ENCODE data around the gene CDKN2AIP. TPM values are rescaled to one million over a fixed set of nuclear protein-coding genes. Genes with fewer than 3 reads are reported as not detected.
"Not testable (repeated sequence)": the region's sequence is repeated elsewhere in the genome, so short reads cannot be mapped to it uniquely, and the experiment has no call there.

Gene CDKN2AIP
- total and polyA plus RNA-seq, 5 experiments from 2014 or later: 28.2 to 78.2 (median 45.4) TPM

DNA sequence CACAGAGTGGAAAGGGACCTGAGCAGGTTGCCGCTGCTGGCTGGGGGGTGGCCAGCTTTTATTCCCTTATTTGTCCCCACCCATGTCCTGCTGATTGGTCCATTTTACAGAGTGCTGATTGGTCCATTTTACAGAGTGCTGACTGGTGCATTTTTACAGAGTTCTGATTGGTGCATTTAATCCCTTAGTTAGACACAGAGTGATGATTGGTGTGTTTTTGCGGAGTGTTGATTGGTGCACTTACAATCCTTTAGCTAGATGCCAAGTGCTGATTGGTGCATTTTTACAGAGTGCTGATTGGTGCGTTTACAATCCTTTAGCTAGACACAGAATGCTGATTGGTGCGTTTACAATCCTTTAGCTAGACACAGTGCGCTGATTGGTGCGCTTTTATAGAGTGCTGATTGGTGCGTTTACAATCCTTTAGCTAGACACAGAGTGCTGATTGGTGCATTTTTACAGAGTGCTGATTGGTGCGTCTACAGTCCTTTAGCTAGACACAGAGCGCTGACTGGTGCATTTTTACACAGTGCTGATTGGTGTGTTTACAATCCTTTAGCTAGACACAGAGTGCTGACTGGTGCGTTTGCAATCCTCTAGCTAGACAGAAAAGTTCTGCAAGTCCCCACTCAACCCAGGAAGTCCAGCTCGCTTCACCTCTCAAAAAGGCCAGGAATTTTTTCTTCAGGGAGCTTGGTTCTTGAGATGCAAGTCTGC is 19.6 kb downstream of the CDKN2AIP start:
- DNase-seq, H3K36me3 Mint-ChIP-seq, H3K9me3 Mint-ChIP-seq, H3K4me3 Mint-ChIP-seq, ATAC-seq, H3K4me1 Mint-ChIP-seq, POLR2A ChIA-PET, H3K27me3 Mint-ChIP-seq: not testable (repeated sequence)
- H3K27ac Mint-ChIP-seq: peak overlapping the region in 1 of 10 donors; percentile 24

DNA sequence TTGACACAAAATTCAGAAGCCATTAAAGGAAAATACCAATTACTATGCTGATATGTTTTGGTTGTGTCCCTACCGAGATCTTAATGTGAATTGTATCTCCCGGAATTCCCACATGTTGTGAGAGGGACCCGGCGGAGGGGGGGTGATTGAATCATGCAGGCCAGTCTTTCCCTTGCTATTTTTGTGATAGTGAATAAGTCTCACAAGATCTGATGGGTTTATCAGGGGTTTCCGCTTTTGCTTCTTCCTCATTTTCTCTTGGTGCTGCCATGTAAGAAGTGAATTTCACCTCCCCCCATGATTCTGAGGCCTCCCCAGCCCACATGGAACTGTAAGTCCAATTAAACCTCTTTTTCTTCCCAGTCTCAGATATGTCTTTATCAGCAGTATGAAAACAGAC is 21.4 kb downstream of the CDKN2AIP start:
- POLR2A ChIA-PET, H3K27ac Mint-ChIP-seq: not testable (repeated sequence)

DNA sequence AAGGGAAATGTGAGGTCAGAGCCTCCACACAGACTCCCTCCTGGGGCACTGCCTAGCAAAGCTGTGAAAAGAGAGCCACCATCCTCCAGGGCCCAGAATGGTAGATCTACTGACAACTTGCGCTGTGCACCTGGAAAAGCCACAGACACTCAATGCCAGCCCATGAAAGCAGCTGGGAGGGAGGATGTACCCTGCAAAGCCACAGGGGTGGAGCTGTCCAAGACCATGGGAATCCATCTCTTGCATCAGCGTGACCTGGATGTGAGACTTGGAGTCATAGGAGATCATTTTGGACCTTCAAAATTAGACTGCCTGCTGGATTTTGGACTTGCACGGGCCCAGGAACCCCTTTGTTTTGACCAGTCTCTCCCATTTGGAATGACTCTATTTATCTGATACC is 22.8 kb downstream of the CDKN2AIP start:
- Mint-ChIP-seq H3K27ac (no peak overlapping the region), H3K27me3 (no peaks in the 10 kb centered on the region), H3K9me3 (peaks cover 0 to 3% (median 0%) of the 10 kb centered on the region in 9 donors), H3K36me3 (peaks cover 0 to 3% (median 0%) of the 10 kb centered on the region in 3 donors), H3K4me1 (peaks cover 0 to 4% (median 2%) of the 10 kb centered on the region in 4 donors), H3K4me3 (no peak overlapping the region)
- DNase-seq (no peak), ATAC-seq (no peak)
- POLR2A ChIA-PET: no interaction called here

More for the DNA sequence above, 21.4 kb downstream of the CDKN2AIP start:
- not testable (repeated sequence) for H3K36me3 Mint-ChIP-seq, ATAC-seq, H3K27me3 Mint-ChIP-seq, H3K4me1 Mint-ChIP-seq, H3K4me3 Mint-ChIP-seq, H3K9me3 Mint-ChIP-seq, DNase-seq

DNA sequence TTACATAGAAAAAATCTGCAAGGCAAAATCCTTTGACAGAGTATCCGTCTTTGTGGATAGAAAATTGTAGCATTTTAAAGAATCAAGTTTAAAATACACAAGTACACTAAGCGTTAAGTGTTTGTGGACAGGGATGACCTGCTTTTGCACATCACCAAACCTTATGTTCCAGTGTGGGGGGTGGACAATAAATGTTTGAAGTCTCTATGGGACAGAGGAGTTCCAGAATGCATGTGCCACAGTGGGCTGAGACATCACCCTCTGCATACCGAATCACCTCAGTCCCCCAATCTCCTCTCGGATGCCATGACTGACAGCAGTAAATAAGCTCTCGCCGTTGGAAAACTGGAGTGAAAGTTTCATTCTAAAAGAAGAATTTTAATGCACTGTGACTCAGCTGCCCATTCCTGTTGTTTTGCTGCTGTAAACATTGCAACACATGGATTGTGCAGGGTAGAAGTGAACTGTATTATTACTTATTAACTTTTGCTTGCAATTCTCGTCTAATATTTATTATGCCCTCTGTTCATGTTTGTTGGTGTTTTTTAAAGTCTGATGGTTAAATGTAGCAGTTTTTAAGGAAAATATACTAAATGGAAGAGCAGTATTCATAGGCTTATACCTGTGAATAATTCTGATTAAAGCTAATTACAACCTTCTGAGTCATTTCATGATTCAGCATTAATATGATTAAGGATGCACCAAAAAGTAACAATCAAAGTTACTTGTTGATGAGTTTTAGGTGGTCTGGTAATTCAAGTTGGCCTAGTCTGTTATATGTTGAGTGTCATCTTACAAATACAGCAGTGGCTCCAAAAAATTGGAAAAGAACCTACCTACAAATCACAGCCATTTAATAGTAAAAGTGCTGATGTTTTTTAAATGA is 24.0 kb downstream of the CDKN2AIP start:
- no peak for ATAC-seq

DNA sequence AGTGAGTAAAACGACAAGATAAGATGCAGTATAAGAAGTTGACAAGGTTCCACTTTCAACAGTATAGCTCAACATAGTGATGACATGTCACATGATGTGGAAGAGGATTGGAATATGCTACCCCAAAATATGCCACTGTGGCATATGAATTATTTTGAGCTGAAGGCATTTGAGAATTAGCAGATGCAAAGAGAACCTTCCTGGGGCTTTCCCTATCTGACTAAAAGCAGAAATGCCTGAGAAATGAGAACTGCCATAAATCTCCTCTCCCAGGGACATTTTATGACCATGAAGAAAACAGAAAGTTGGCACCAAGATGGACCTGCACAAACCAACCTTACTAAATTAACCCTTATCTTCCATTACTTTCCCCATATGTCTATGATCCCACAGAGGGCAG is 24.8 kb downstream of the CDKN2AIP start:
- H3K9me3 Mint-ChIP-seq: no peaks in the 10 kb centered on the region
- DNase-seq: no peak
- POLR2A ChIA-PET: no interaction called here

More for the DNA sequence above, 24.0 kb downstream of the CDKN2AIP start:
- Mint-ChIP-seq H3K4me1 (peaks cover 2 to 11% (median 7%) of the 10 kb centered on the region in 4 donors), H3K36me3 (peaks cover 0 to 3% (median 0%) of the 10 kb centered on the region in 3 donors), H3K4me3 (no peak overlapping the region), H3K27ac (no peak overlapping the region), H3K27me3 (no peaks in the 10 kb centered on the region), H3K9me3 (peaks cover 0 to 3% (median 0%) of the 10 kb centered on the region in 9 donors)
- no peak for DNase-seq
- POLR2A ChIA-PET: no interaction called here

DNA sequence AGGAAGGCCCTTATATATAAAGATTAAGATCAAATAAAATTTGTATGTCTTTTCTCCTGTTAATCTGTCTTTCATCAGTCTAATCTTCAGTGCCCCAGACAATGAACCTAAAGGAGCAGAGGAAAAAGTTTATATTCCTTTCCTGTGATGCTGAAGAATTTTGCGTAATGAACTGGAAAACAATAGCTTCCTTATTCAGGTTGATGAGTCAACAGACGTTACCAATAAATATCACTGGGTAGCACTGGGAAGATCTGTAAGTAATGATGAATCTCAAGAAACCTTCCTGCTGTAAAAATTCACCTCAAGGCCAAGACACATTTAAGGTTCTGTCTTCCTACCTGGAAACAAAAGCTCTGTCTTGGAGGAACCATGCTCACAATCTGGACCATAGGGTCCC is 25.5 kb downstream of the CDKN2AIP start:
- H3K4me3 Mint-ChIP-seq: no peak overlapping the region
- POLR2A ChIA-PET: no interaction called here

More for the DNA sequence above, 24.8 kb downstream of the CDKN2AIP start:
- Mint-ChIP-seq H3K4me1 (peaks cover 2 to 11% (median 7%) of the 10 kb centered on the region in 4 donors), H3K27ac (no peak overlapping the region), H3K36me3 (no peaks in the 10 kb centered on the region), H3K4me3 (no peak overlapping the region), H3K27me3 (no peaks in the 10 kb centered on the region)
- ATAC-seq: no peak

DNA sequence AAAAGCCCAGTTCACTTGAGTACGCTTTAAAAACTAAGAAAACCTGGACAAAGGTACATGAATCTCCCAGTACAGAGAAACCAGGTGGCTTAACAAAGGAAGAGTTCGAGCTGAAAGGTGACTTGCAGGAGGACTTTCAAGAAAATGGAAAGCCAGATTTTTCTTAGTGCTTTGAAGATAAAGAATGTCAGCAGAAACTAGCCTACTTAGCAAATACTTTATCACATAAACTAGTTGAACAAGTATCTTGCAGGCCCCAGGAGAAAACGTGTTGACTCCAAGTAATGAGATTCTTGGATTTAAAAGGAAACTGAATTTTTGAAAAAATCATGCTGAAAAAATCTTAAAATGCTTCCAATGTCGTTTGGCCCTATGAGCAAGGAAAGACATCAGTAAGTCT is 26.4 kb downstream of the CDKN2AIP start:
- peaks cover 2 to 11% (median 7%) of the 10 kb centered on the region in 4 donors for H3K4me1 Mint-ChIP-seq
- ATAC-seq: no peak

More for the DNA sequence above, 25.5 kb downstream of the CDKN2AIP start:
- Mint-ChIP-seq H3K4me1 (peaks cover 2 to 11% (median 7%) of the 10 kb centered on the region in 4 donors), H3K9me3 (no peaks in the 10 kb centered on the region), H3K27ac (no peak overlapping the region), H3K27me3 (no peaks in the 10 kb centered on the region), H3K36me3 (no peaks in the 10 kb centered on the region)
- no peak for ATAC-seq
- no peak for DNase-seq

DNA sequence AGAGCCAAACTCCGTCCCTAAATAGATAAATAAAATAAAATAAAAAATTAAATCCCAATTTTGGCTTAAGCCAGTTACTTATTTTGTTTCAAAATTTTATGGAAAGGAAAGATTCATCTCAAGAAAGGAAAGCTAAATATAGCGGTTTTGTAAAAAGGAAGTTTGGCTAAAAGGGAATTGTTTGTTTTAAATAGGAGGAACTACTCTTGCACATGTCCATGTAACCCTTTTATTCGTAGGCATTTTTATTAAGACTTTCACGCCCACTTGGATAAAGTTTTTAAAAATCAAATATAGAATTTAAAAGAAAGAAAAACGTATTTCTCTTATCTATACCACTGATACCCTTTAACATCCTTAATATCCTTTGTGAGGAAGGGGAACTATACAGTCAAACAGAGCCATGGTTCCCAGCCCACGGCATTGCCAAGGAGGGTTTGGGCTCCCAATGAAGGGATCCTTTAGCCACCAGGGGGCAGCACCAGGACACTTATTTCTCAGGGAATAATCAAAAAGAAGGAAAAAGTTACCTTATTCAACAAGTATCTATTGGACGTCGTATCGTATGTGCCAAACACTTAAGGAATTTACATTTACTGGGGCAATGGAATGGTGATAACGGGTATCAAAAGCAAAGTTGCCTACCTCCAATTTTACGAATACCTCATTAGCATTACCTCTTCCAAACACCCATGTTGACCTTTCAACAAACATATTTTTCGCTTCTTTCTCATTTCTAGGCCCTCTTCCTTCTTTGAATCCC is 27.7 kb downstream of the CDKN2AIP start:
- H3K27ac Mint-ChIP-seq: no peak overlapping the region
- DNase-seq (peak; percentile 58 to 91 (median 75)), ATAC-seq (peak; percentile 70 to 91)
- no peaks in the 10 kb centered on the region for H3K36me3 Mint-ChIP-seq
- H3K4me1 Mint-ChIP-seq: peaks cover 2 to 11% (median 7%) of the 10 kb centered on the region in 4 donors
- no peaks in the 10 kb centered on the region for H3K9me3 Mint-ChIP-seq
- H3K27me3 Mint-ChIP-seq: peaks cover 0 to 1% (median 0%) of the 10 kb centered on the region in 5 donors
- POLR2A ChIA-PET: no interaction called here
- H3K4me3 Mint-ChIP-seq: no peak overlapping the region

More for the DNA sequence above, 26.4 kb downstream of the CDKN2AIP start:
- Mint-ChIP-seq H3K4me3 (no peak overlapping the region), H3K36me3 (no peaks in the 10 kb centered on the region), H3K27ac (no peak overlapping the region), H3K9me3 (no peaks in the 10 kb centered on the region), H3K27me3 (no peaks in the 10 kb centered on the region)
- DNase-seq: no peak
- POLR2A ChIA-PET: no interaction called here

DNA sequence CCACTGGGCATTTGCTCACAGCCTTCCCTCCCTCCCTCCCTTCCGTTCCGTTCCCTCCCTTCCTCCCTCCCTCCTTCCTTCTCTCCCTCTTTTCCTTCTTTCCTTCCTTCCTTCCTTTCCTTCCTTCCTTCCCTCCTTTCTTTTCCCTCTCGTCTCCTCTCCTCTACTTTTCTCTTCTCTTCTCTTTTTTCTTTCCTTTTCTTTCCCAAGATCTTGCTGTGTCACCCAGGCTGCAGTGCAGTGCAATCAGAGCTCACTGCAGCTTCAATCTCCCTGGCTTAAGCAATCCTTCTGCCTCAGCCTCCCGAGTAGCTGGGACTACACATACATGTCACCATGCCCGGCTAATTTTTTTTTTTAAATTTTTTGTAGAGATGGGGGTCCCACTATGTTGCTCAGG is 33.7 kb downstream of the CDKN2AIP start:
- Mint-ChIP-seq H3K36me3 (no peaks in the 10 kb centered on the region), H3K27ac (no peak overlapping the region), H3K9me3 (no peaks in the 10 kb centered on the region), H3K4me3 (no peak overlapping the region), H3K27me3 (peaks cover 0 to 1% (median 0%) of the 10 kb centered on the region in 5 donors), H3K4me1 (peaks cover 0 to 2% (median 0%) of the 10 kb centered on the region in 4 donors)
- no peak for DNase-seq
- ATAC-seq: no peak
- POLR2A ChIA-PET: interaction anchor here (0.7 kb wide), 1 partner anchor 26 kb away, joined by 3 read pairs; no protein-coding TSS in a partner anchor

DNA sequence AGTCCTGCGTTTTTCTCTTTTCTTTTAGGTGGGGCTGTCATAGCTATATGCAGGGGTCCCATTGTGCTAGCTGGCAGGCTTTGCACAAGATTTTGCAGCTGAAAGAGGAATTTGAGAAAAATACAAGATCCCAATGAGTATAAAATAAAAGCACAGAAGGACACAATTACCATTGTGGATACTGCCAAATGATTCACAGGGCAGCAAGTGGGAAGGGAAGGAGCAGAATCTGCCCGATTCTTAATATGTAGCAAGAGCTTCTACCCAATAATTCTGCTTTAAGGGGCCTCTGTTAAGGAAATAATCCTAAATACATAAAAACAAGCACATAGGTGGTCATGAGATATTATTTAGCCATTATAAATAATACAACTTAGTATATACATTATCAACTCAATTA is 34.5 kb downstream of the CDKN2AIP start:
- no peak for DNase-seq
- peaks cover 0 to 2% (median 0%) of the 10 kb centered on the region in 4 donors for H3K4me1 Mint-ChIP-seq
- H3K4me3 Mint-ChIP-seq: no peak overlapping the region
- no peak overlapping the region for H3K27ac Mint-ChIP-seq
- H3K27me3 Mint-ChIP-seq: peaks cover 0 to 1% (median 0%) of the 10 kb centered on the region in 5 donors
- POLR2A ChIA-PET: interaction anchor here (0.7 kb wide), 1 partner anchor 25 kb away, joined by 3 read pairs; no protein-coding TSS in a partner anchor
- no peaks in the 10 kb centered on the region for H3K36me3 Mint-ChIP-seq
- ATAC-seq: no peak
- H3K9me3 Mint-ChIP-seq: no peaks in the 10 kb centered on the region

DNA sequence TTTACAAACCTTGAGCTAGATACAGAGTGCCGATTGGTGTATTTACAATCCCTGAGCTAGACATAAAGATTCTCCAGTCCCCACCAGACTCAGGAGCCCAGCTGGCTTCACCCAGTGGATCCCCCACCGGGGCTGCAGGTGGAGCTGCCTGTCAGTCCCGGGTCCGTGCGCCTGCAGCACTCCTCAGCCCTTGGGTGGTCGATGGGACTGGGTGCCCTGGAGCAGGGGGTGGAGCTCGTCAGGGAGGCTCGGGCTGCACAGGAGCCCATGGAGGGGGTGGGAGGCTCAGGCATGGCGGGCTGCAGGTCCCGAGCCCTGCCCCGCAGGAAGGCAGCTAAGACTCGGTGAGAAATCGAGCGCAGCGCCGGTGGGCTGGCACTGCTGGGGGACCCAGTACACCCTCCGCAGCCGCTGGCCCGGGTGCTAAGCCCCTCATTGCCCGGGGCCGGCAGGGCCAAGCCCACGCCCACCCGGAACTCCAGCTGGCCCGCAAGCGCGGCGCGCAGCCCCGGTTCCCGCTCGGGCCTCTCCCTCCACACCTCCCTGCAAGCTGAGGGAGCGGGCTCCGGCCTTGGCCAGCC is 38.2 kb downstream of the CDKN2AIP start:
- POLR2A ChIA-PET, ATAC-seq, H3K4me3 Mint-ChIP-seq, H3K36me3 Mint-ChIP-seq, H3K27me3 Mint-ChIP-seq, H3K27ac Mint-ChIP-seq, DNase-seq, H3K4me1 Mint-ChIP-seq, H3K9me3 Mint-ChIP-seq: not testable (repeated sequence)

DNA sequence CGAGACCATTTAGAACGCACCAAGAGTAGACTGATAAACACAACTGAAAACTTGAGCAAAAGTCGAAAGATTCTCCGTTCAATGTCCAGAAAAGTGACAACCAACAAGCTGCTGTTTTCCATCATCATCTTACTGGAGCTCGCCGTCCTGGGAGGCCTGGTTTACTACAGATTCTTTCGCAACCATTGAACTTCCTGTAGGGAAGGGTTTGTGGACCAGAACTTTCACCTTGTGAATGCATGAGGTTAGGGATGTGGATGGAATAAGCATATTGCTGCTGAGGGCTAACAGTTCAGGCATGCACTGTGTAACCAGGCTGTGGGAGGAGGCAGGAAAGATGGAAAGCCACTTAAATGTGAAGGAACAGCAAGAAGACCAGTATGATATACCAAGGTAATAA is 39.6 kb downstream of the CDKN2AIP start:
- Mint-ChIP-seq H3K9me3 (no peaks in the 10 kb centered on the region), H3K27me3 (no peaks in the 10 kb centered on the region), H3K4me3 (no peak overlapping the region), H3K27ac (no peak overlapping the region), H3K36me3 (no peaks in the 10 kb centered on the region), H3K4me1 (no peaks in the 10 kb centered on the region)
- ATAC-seq (no peak), DNase-seq (no peak)
- POLR2A ChIA-PET: no interaction called here
